GM18907 (cell line): ENCODE data around the gene NPPB.

Experiments used
- ATAC-seq: cut with Tn5 transposase; IDR thresholded peaks from one replicate; pipeline ENCODE4 v1.9.1; 2021; ENCODE audit warnings: mild to moderate bottlenecking, moderate library complexity; ENCODE audit not compliant: unreplicated experiment

Gene NPPB

DNA sequence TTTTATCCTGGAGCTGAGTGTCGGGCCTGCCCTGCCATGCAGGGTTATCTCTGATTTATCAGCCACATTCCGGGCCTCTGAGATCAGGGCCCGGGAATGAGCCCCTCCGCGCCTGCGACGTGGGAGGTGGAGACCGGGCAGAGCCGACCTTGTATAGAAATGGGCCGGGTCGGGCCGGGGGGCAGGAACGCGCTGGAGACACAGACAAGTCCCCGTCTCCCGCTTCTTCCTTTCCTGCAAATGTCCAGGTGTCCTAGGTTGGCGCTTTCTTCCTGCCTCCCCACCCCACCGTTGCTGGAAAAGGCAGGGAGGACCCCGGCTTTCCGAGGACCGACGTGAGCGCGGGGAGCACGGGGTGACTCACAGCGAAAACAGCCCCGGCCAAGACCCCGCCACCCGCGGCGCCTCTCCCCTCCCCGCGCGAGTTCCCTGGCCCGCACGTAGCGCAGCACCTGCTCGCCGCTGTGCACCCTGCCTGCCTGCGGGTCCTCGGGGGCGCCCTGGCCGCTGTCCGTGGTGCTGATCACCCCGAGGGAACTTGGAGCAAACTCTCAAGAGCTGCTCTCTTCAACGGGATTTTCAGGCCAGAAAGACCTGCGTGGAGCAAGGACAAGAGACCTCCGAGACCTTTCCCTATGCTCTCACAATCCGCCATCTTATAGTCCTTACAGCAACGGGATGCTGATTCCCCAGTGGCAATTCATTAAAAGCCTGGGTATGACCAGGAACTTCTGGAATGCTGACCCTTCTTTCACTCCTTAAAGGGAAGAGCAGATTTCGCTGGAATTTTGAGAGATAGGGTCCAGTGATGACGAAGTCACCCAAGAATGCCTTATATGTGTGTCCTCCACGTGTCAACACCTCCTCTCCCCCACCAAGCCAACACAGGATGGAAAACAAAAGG lies 475 bp upstream of the NPPB start:
- no peak for ATAC-seq

DNA sequence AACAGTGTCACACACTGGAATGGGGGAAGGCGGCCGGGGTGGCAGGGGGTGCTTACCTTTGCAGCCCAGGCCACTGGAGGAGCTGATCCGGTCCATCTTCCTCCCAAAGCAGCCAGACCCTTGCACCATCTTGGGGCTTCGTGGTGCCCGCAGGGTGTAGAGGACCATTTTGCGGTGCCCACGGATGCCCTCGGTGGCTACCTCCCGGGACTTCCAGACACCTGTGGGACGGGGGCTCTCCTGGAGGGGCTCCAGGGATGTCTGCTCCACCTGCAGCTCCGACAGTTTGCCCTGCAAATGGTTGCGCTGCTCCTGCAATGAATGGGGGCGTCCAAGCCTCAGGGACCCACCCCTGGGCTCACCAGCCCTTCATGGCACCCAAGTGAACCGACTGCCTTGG lies 587 bp downstream of the NPPB start:
- no peak for ATAC-seq

DNA sequence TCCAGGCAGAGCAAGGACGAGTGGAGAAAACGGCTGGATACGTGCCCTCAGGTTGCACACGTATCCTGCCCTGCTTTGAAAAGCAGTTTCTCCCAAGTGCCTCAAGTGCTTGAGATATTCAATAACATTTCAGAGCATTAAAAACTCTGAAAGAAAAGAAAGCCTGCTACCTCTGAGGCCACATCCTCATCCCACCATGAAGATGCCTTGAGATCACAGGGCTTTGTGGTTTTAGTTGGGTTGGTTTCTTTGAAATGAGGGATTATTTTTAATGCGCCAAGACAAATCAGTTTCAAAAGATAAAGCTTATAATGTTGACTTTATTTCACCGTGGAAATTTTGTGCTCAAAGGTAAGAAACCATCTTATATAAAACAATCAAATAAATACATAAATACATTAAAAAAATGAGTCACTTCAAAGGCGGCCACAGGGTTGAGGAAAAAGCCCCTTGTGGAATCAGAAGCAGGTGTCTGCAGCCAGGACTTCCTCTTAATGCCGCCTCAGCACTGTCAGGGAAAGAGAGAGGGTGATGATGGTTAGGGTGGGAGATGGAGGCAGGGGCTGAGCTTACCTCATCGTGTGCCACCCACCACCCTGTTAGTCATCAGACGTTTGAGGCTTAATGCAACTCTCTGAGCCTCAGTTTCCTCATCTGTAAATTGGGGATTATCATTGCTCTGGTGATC lies 1.4 kb downstream of the NPPB start:
- no peak for ATAC-seq

DNA sequence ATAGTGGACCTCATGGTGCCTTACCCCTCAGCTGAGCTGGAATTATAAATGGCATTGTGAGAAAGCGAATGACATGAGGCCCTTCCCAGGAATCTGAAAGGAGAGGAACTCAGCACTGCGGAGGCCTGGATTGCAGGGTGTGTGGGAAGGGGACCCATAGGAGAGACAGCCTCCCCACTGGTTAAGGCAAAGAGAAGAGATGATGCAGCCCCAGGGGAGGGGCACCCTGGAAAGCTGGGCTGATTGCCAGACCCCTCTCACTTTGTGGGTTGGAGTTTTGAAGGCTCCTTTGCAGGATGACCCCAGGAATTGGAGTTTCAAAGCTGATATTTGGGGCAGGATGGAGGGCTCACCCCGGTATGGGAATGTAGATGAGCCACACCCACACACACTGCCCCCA lies 2.0 kb downstream of the NPPB start:
- no peak for ATAC-seq

DNA sequence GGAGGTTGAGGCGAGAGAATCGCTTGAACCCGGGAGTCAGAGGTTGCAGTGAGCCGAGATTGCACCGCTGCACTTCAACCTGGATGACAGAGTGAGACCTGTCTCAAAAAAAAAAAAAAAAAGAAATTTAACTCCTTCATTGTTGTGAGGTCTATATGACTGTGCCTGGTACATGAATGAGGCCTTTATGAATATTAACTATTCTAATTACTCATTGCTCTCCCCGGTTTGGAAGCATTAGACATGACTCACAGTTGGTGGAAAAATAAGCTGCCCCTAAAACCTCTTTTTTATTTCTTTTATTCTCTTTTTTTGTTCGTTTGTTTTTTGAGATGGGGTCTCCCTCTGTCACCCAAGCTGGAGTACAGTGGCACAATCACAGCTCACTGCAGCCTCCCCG lies 3.3 kb downstream of the NPPB start:
- no peak for ATAC-seq

DNA sequence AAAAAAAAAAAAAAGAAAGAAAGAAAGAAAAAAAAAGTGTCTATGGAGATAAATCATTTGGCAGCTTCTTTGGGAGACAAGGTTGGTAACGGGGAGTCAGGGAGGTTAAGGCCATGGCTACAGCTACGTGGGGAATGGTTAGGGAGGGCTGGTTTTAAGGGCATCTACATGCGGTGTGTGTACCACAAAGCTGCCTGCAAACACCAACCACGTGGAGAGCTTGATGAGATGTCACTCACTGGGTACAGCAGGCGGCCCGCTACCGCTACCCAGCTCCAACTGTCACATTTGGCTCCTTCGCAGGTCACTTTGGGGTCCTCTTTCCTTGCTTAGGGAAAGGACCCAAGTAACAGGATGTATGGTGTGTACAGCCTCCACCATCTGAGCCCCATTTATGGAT lies 4.2 kb downstream of the NPPB start:
- ATAC-seq: no peak

DNA sequence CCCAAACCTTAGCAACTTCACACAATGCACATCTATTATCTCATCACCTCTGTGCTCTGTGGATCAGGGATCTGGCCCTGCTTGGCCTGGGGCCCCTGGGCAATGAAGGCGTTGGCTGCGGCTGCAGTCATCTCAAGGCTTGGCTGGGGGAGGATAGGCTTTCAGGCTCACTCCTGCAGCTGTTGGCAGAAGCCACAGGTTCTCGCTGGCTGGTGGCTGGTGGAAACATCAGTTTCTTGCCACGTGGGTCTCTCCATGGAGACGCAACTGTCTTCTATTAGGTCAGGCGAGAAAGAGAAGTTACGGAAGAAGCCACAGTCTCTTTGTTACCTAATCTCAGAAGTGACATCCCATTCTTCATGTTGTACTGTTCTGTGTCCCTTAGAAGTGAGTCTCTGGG lies 7.6 kb downstream of the NPPB start:
- no peak for ATAC-seq

DNA sequence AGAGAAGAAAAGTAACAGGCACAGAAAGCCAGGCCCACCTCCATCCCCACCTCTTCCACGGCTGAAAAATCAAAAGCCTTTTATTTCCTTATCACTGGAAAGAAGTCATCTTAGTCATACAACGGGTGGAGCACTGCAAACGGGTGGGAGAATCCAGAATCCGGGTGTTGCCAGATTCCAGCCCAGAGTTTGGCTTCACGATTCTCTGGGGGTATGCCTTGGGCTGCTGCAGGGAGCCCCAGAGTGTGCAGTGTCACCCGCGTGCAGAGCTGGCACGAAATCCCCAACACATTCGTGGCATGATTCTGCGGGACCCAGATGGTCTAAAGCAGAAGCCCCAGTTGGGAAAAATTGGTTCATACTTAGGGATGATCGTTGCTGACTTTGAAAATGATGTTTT lies 8.6 kb downstream of the NPPB start:
- ATAC-seq: no peak

DNA sequence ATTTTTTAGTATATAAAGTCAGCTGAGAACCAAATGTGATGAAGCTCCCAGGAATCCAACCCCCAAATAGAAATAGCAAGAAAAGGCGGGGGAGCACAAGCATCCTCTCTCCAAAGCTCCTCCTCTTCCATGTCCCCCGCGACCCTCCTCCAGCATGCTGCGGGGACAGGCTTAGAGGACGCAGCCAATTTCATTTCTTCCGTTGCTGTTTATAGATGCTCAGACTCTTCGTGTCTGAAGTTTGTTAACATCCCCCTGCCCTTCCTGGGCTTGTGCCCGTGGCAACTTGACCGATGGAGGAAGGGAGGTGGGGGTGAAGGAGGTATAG lies 10.4 kb downstream of the NPPB start:
- ATAC-seq: no peak

DNA sequence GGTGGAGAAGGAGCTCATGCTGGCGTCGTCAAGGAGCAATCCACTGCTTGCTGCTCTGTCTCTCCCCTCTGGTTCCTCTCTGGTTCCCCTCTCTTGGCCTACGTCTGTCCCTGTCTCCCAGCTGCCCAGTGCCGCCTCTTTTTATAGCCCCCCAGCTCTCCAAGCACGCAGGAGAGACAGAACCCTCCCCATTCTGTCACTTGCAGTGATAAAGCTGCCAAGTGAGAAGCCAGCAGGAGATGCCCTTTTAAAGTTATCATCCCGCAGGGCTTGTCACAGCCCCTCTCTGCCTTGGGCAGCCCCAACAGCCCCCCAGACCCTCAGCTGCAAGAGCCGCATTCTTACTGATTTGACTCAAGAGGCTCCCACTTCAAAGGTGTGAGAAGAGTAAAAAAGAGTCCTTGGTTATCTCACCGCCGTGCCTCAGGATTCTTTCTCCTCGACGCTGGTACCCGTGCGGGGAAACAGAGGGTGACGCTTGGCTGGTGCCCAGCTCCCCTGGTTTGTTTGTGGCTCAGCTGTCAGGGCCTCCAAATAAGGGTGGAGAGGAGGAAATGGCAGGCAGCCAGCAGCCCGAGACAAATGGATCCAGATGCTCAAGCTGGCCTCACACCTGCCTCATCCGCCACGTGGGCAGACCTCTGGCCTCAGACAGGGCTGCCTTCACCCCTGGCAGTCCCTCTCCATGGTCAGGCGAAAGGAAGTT lies 10.9 kb downstream of the NPPB start, which contains the start of gene NPPA:
Gene NPPA, minus strand, starts transcription at position 117 of the 706 bp plus-strand sequence. Its CDS starts 99 bp downstream, at position 18.
- ATAC-seq: no peak

DNA sequence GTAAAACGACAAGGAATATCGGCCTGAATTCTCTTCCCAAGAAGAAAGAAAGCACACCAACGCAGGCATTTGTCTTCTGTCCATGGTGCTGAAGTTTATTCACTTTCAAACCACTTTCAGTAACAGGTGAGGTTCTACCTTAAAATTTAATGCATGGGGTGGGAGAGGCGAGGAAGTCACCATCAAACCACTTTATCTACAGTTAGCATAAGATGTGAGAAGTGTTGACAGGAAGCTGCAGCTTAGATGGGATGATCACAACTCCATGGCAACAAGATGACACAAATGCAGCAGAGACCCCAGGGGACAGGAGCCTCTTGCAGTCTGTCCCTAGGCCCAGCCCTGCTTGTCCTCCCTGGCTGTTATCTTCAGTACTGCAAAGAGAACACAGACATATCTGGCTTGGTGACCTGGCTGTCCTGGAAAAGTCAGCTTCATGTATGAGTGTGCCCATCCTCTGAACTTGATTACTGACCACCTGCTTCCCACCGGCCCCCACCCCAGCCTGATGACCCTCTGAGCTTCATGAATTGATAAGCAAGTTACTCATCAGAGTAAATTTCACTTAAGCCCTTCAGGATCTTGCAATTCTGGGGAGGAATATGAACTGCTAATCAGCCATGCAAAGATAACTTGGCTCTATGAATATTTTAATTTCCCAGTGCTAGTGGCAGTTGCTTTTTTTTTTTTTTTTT lies 13.0 kb downstream of the NPPB start:
- ATAC-seq: no peak

DNA sequence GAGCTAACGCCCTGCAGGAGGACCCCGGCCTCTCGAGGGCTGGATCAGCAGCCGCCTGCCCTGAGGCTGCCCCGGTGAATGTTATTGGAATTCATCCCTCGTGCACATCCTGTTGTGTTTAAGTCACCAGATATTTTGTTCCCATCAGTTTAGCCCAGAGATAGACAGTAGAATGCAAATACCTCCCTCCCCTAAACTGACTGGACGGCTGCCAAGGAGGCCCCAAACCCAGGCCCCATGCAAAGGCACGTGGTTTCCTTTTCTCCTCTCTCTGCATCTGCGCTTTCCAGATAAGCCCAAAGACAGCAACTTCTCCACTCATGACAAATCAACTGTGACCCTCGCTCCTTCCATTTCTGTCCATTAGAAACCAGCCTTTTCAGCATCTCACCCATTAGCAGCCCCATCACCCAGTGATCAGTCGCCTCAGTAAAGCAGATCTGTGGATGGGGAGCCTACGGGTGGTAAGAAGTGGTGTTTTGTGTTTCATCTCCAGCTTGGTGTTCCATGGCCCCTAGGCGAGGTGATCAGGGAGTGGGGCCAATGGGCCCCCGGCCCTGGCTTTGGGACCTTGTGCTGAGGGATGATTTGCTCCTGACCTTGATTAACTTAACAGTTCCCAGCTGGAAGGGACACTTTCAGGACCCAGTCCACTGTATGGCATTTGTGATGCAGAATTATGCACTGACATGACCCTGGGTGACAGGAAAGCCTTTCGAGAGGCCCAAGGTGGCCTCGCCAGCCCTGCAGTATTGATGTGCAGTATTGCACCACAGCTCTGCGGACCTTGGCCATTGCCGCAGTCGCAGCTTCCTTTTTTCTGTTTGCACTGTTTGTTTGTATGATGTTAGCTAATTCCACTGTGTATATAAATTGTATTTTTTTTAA lies 16.3 kb downstream of the NPPB start:
- no peak for ATAC-seq

DNA sequence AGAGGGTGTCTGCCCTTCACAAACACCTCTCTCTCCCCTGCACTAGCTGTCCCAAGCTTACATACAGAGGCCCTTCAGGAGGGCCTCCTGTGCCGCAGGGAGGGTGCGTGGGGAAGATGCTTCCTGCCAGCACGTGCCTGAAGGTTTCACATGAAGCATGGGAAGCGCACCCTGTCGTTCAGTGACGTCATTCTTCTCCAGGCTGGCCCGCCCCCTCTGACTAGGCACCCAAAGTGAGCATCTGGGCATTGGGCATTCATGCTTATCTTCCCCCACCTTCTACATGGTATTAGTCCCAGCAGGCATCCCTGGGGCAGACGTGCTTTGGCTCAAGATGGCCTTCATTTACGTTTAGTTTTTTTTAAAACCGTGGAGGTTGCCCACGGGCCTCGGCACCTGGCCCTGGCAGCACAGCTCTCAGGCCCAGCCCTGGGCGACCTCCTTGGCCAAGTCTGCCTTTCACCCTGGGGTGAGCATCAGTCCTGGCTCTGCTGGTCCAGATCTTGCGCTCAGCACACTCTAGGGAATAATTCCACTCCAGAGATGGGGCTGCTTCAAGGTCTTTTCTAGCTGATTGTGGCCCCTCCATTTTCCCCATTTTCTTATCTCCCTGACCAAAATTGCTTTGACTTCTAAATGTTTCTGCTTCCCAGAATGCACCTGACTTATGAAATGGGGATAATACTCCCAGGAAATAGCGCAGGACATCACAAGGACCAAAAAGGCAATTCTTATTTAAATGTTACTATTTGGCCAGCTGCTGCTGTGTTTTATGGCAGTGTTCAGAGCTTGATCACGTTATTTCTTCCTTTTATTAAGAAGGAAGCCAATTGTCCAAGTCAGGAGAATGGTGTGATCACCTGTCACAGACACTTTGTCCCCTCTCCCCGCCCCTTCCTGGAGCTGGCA lies 17.2 kb downstream of the NPPB start:
- ATAC-seq: no peak

DNA sequence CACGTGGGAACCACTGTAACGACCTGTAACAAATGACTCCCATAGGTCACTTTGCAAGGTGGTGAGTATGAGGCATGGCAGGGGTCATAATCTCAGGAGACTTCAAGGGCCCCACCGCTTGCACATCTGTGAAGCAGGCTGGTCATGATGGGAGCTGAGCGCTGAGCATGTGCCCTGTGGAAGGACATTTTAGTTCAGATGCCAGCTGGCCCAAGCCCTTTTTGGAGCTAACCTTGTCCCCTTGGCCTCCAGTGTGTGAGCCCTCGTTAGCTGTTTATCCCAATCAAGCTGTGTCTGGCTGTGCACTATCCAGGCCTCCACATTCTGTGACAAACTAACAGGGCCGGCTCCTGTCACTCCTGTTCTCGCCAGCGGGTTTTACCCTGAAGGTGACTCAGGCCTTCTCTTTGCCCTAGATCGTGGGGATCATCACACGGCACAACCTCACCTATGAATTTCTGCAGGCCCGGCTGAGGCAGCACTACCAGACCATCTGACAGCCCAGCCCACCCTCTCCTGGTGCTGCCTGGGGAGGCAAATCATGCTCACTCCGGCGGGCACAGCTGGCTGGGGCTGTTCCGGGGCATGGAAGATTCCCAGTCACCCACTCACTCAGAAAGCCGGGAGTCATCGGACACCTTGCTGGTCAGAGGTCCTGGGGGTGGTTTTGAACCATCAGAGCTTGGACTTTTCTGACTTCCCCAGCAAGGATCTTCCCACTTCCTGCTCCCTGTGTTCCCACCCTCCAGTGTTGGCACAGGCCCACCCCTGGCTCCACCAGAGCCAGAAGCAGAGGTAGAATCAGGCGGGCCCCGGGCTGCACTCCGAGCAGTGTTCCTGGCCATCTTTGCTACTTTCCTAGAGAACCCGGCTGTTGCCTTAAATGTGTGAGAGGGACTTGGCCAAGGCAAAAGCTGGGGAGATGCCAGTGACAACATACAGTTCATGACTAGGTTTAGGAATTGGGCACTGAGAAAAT lies 18.7 kb downstream of the NPPB start:
- ATAC-seq: no peak

DNA sequence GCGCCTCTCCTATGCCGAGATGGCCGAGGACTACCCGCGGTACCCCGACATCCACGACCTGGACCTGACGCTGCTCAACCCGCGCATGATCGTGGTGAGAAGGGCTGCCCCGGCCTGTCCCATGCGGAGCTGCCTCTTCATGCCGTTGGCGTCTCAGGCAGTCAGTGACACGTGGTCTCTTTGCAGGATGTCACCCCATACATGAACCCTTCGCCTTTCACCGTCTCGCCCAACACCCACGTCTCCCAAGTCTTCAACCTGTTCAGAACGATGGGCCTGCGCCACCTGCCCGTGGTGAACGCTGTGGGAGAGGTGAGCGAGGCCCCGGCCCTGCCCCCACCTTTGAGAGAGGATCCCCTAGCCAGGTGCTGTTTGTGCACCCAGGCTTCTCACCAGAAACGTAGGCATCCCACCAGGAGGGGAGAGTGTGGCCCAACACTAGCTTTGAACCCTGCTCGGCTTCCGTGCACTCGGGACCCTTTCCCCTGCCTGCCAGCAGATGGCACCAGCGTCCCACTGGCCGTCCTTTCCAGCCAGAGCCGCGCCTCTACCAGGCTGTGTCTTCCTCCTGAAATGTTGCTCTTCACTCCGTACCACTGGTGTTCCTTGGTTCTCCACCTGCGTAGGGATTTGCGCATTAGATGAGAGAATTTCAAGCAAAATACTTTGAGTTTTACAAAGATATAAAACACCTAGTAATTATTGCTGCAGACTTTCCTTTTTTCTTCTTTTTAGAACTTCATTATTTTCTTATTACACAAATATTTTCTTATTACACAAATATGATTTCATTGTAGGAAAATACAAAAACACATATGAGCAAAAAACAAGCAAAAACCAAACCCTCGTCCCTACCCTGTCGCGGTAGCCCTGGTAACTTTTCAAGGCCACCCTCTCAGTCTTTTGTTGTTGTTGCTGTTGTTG lies 20.1 kb downstream of the NPPB start:
- no peak for ATAC-seq

DNA sequence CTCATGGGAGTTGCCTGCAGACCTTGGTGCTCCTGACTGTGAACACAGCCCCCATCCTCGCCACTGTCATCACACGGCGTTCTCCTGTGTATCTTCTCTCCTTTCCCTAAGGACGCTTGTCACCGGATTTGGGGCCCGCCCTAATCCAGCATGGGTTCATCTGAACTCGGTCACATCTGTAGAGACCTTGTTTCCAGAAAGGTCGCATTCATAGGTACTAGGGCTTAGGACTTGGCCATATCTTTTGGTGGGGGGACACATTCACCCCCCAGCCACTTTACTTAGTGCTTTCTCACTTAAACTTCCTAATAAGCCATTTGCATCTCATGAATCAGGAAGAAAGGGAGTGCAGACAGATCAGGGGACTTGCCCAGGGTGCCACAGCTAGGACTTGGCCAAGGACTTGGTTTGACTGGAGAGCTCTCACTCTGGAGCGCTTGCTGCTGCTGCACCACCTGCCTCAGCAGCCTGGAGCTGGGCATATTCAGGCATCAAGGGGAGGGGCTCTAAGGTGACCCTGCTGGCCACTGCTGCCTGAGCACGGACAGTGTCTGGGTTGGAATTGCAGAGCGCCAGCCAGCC lies 20.9 kb downstream of the NPPB start:
- no peak for ATAC-seq
